ENCODE measurements around the gene GORASP1.
A peak's percentile ranks its signal among the peaks of the same experiment; 100 is the strongest.

The GORASP1 gene

DNA sequence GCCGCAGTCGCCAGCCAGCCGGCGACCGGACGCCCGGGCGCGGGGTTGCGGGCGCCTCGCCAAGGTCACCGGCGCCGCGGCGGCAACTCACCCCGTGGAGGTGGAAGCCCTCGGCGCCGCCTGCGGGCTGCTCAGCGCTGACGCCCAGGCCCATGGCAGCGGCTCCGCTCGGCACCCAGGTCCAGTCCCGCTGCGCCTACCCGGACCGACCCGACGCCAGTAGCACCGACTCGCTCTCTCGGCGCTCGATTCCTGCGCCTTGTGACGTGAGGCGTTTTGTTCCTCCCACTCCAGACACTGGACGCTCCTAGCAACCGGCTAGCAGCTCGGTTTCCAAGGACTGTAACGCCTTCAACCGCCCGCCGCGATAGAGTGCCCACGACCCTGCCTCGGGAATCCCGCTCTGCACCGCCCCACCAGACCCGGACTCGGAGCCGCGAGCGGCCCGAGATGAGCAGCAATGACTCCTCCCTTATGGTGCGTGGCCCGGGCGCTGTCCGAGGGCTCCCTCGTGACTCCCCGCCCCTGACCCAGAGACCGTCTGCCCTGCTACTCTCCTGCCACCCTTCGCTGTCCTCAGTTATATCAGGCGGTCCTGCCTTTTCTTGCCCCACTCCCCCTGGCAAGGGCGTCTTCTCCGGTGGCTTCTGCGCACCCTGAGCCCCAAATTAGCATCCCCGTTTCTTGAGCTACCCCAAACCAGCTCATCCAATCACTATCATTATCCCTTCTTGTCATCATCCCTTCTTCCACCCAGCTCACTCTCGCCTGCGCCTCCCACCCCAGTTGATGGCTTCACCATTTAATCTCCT lies at the start of gene GORASP1, which contains the start of gene TTC21A:
Gene GORASP1 (minus strand): TSS at position 240 of the 812 bp plus-strand sequence. CDS start 86 bp downstream, at position 154.
Gene TTC21A (plus strand): TSS at position 293 of the 812 bp plus-strand sequence. CDS start 158 bp downstream, at position 451.
- DNase-seq: peak; percentile 63

DNA sequence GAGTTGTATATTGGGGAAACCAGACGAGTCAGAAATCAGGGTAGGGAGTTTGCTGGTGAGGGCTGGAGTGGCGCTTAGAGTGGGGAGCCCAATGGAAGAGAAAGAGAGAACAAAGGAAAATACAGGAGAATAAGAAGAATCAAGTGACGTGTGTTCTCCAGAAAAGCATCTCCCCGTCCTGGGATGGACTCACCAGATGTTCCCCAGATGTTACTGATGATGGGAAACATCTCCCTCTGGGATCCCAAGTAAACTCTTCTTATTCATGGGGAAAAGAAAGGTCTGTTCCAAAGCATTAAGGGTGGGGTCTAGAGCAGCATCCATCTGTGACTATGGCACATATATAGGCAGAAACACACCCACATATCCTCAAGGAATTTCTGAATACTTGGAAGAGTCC lies 49.0 kb upstream of the GORASP1 start:
- DNase-seq: no peak

DNA sequence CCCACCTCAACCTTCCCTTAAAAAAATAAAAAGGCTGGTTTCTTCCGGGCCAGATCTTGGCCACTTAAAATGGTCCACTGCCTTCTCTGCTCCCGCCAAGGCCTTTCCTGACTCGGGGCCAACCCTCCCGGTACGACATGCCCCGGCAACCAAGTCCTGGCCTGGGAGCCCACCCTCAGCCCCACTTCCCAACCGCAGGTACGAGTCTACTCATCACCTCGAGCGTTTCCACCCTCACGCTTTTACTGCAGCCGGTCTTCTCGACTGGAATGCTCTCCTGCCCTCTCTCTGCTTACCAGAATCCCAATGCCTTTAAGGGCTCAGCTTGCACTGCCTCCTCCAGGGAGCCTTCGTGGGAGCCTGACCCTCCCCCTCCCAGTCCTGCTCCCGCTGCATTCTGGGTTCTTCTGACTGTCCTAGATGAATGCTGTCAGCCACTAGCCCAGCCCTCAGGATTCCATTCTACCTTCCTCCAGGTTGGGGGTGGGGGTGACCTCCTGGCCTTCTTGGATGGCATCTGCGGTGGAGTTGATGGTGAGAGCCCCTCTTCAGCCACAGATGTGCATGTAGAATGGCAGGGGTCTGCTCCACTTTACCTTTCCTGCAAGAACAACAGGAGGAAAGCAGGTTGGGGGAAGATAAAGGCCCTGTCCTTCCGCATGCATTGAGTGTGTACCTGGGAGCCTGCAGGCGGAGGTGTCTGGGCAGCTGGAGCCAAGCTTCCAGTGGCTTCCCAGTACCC lies 47.0 kb upstream of the GORASP1 start:
- DNase-seq: no peak

- no peak for DNase-seq
Observed at GRCh38 chr3:39153977-39154279, 46.5 kb upstream of the GORASP1 start.

DNA sequence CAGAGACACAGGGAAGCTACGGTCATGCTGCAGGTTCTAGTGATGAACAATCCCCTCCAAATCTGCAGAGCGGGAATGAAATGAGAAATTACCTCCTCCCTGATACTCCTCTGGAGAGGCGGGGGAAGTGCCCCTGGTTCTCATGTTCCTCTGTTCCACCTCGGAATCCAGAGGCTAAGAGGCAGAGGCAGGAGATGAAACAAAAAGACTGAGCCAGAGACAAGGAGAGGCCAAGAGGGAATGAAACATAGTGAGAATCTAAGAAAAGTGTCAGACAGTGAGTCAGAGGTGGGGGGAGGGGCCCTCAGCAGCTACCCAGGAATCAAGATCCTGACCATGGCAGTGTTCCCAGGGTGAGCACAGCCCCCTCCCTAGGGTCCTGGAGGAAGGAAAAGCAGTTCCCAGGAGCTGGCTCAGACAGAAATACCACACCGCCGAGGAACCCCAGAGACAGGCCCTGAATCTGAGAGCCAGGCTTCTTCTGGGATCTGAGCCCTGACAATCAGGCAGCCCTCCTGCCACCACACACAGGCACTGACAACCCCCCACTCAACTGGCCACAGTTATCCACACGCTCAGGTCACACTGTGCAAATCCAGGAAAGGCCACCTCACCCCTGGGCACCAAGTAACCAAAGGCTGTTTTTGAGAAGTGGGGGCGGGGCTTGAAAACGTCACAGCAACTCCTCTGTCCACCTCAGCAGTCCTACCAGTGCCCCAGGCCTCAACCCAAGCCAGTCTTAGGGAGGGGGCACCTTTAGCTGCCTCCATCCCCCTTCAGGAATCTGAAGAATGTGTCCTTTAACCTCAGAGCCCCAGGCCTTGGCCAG lies 43.6 kb upstream of the GORASP1 start:
- DNase-seq: no peak

- DNase-seq: peak; percentile 59
Observed at GRCh38 chr3:39150148-39150802, 42.8 kb upstream of the GORASP1 start.

GRCh38 chr3:39149498-39150147 lies 42.2 kb upstream of the GORASP1 start:
- no peak for DNase-seq

DNA sequence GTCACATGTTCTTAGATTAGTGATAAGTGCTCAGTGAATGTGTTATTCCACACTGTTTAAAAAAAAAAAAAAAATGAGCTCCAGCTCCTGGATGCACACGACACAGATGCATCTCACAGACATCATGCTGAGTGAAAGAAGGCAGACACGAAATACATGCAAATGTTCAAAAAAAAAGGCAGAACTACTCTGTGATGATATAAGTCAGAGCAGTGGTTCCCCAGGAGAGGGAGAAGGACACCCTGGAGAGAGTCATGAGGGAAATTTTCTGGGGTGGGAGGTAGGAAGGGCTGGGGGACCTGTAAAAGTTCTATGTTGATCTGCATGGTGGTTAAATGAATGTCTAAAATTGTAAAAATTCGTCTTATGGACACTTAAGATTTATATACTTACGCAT lies 41.6 kb upstream of the GORASP1 start:
- DNase-seq: no peak

GRCh38 chr3:39148435-39149058 lies 41.1 kb upstream of the GORASP1 start:
- DNase-seq: peak; percentile 70

DNA sequence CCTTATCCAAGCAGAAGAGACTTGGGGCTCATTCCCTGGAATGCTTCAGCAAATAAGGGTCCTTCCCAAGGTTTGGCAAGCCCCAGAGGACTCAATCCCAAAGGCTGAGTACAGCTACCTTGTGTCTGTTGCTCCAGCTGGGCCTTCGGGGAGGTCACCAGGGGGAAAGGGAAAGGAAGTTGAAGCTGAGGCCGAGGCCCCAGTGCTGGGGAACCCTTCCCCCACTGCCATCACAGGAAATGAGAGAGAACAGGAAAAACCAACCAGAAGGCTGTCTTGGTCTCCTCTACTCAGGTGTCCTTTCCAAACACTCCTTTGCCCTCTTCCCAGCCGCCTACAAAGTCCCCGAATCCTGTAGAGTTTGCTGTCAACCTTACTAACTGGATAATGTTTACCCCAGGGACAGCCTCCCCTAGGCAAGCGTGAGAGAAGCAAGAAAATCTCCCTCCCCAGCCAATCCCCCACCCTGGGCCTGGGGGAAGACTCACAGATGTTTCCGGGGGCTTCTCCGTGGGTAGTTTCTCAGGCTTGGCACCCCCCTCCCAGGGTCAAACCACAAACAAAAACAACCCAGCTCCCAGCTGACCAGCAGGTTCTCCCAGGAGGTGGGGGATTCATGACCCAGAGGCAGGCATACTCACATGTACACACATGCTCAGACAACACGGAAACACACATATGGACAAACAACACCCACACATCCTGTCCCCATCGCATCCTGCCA lies 40.4 kb upstream of the GORASP1 start:
- DNase-seq: no peak

- no peak for DNase-seq
Observed at GRCh38 chr3:39146611-39147591, 39.5 kb upstream of the GORASP1 start.

- no peak for DNase-seq
Observed at GRCh38 chr3:39146083-39146501, 38.7 kb upstream of the GORASP1 start.

- no peak for DNase-seq
Observed at GRCh38 chr3:39144748-39145380, 37.4 kb upstream of the GORASP1 start.

- DNase-seq: no peak
Observed at GRCh38 chr3:39144095-39144747, 36.8 kb upstream of the GORASP1 start.

DNA sequence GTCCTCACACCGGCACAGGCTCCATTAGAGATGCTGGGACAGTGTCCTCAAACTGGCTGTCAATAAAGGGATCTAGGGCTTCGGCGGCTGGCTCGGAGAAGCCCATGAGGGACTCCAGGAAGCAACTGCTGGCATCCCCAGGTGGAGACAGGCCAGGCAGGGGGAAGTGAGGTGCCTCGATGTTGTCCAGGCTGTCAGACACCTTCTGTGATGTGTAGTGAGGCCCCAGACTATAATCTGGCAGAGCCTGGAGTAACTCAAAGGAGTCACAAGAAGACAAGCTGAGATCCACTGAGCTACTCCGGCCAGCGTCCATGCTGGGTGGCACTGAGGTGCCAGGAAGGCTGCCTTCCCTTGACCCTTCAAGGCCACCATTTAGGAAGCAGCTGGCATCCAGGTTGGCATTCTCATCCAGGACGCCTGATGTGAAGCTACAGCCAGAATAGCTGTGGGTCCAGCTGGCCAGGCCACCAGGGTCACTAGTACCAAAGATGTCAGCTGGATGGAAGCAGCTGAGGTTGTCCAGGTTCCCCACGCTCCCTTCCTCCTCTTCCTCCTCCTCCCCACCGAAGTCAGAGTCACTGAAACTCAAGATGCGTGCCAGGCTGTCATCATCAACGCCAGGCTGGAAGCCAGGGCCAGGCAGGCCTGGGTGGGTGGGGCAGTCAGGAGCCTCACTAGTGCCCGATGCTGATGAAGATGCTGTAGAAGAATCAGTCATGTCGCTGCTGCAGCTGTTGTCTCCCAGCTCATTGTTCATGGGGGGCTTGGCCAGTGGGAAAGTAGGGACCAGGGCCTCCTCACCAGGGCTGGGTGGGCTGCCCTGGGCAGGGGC lies 35.8 kb upstream of the GORASP1 start:
- no peak for DNase-seq

- DNase-seq: no peak
Observed at GRCh38 chr3:39142067-39142466, 34.6 kb upstream of the GORASP1 start.

DNA sequence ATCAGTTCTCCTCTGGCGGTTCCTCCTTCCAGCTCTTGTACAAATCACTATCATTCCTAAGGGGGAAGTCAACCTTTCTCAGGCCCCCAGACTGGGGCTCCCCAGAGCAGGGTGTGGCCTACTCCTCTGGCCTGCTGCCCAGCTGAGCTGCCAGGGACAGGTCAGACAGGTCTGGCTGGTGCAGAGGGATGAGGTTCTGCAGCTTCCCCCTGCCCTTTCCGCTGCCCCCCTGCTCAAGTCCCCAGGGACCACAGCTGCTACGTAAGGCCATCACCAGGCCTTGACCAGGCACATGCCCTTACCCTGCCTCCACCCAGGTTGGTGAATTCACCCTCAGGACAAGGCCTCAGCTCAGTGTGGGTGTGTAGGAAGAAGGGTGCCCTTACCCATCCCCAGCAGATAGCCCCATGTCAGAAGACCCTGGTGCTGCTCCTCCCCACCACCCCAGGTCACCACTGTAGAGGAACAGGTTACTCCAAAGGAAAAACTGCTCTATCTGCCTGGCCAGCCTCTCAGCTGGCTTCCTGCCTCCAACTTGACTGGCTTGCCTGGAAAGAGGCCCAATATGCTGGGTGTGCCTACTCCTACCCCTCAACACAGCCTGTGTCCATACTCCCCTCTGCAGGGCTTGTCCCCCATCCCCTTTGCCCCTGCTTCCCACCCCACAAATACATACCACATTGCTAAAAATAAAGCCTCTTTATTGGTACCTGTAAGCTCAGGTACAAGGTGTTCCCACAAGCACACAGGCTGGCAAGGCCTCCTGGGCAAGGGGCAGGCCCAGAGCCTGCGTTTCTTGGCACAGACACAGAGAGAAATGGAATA lies 34.0 kb upstream of the GORASP1 start:
- no peak for DNase-seq

Data from NCI-H524 treated with DMSO at 0.1 percent for 48 hours (cell line).